VCaP (cell line): ENCODE measurements around the gene CRYL1.

Experiments
- H3K27ac ChIP-seq: fragments of 450-650 bp; 2 replicates; pipeline ENCODE4 v1.5.1; 2017
- CTCF ChIP-seq: fragments of 450-650 bp; conservative IDR thresholded peaks from 2 replicates; pipeline ENCODE4 v1.5.1; 2017; ENCODE audit warnings: mild to moderate bottlenecking, moderate library complexity

Gene CRYL1

GRCh38 chr13:20474515-20474914 lies 51.1 kb downstream of the CRYL1 start:
- TF ChIP-seq CTCF, result no peak
- H3K27ac ChIP-seq, result no peak overlapping the region

- no peak overlapping the region for H3K27ac ChIP-seq
Observed at GRCh38 chr13:20473888-20474287, 51.8 kb downstream of the CRYL1 start.

GRCh38 chr13:20473139-20473538 lies 52.5 kb downstream of the CRYL1 start:
- H3K27ac ChIP-seq, result no peak overlapping the region
- no peak for TF ChIP-seq CTCF

More at GRCh38 chr13:20473888-20474287, 51.8 kb downstream of the CRYL1 start:
- no peak for TF ChIP-seq CTCF

- no peak for TF ChIP-seq CTCF
- H3K27ac ChIP-seq, result no peak overlapping the region
Observed at GRCh38 chr13:20472531-20472930, 53.1 kb downstream of the CRYL1 start.

GRCh38 chr13:20470136-20470535 lies 55.5 kb downstream of the CRYL1 start:
- H3K27ac ChIP-seq, result no peak overlapping the region

GRCh38 chr13:20466371-20466770 lies 59.3 kb downstream of the CRYL1 start:
- no peak overlapping the region for H3K27ac ChIP-seq
- no peak for TF ChIP-seq CTCF

More at GRCh38 chr13:20470136-20470535, 55.5 kb downstream of the CRYL1 start:
- TF ChIP-seq CTCF, result no peak

- peak overlapping the region; percentile 31; the same call in 1 of the 2 replicates for H3K27ac ChIP-seq
- no peak for TF ChIP-seq CTCF
Observed at GRCh38 chr13:20465218-20465879, 60.3 kb downstream of the CRYL1 start.
